Gastrocnemius medialis (tissue), 4 donors: Measurements from ENCODE around the gene LHX3. TPM values are rescaled to one million over a fixed set of nuclear protein-coding genes. Genes with fewer than 3 reads are reported as not detected.

Experiments used
- ATAC-seq, 2 donors: fragments of 150-250 bp; one replicate each; pipeline ENCODE4 v1.9.1; 2016
- DNase-seq, 2 donors: peaks; one replicate each; pipeline ENCODE4 v3.0.0-alpha.2; 2019
- H3K27ac ChIP-seq, 4 donors: fragments of 200-600 bp; sonication (generic); 1 replicate in 1 of 4; 2 replicates in 3 of 4; pipeline ENCODE4 v1.5.1; 2016 to 2018; ENCODE audit warnings: mild to moderate bottlenecking in 2 of 4, moderate library complexity in 1 of 4
- H3K27me3 ChIP-seq, 3 donors: fragments of 200-600 bp; sonication (generic) in 2 of 3; 1 replicate in 1 of 3; 2 replicates in 2 of 3; pipeline versions ENCODE4 v1.5.1 to v1.6.0; 2016 to 2019; ENCODE audit warnings: mild to moderate bottlenecking in 1 of 3, moderate library complexity in 1 of 3
- H3K36me3 ChIP-seq, 2 donors: fragments of 200-600 bp; sonication (generic) in 1 of 2; one replicate each; pipeline ENCODE4 v1.5.1; 2017 to 2018
- H3K4me1 ChIP-seq, 2 donors: fragments of 200-600 bp; sonication (generic) in 1 of 2; one replicate each; pipeline ENCODE4 v1.5.1; 2016 to 2017; ENCODE audit warnings: mild to moderate bottlenecking in 2 of 2
- H3K4me3 ChIP-seq, 4 donors: fragments of 200-600 bp; sonication (generic) in 3 of 4; 1 replicate in 1 of 4; 2 replicates in 3 of 4; pipeline ENCODE4 v1.5.1; 2016 to 2019; ENCODE audit warnings: mild to moderate bottlenecking in 2 of 4
- H3K9me3 ChIP-seq, 3 donors: fragments of 200-600 bp; sonication (generic) in 2 of 3; 1 replicate in 1 of 3; 2 replicates in 2 of 3; pipeline ENCODE4 v1.5.1; 2016 to 2019
- POLR2A ChIP-seq, 2 donors: fragments of 450-650 bp; IDR thresholded peaks; one replicate each; pipeline ENCODE4 v1.6.1; 2017; ENCODE audit warnings: antibody characterized with exemption in 2 of 2, mild to moderate bottlenecking in 2 of 2, moderate library complexity in 2 of 2
- in situ Hi-C, 4 donors: fragments of 200-750 bp; cut with MboI; loops; one replicate each; pipeline versions ENCODE4 v1.15.0 to v1.8.0; 2017; ENCODE audit warnings: low sequenced_read_pairs in 4 of 4
- intact Hi-C: fragments of 100-400 bp; cut with DNase I; formaldehyde crosslinking; loops from one replicate; pipeline ENCODE4 v1.15.1; 2023; ENCODE audit warnings: low total_unique reads
- total RNA-seq, 4 donors: library from RNA; depleted of rRNA; stranded (reverse); fragments of >200 nt; gene quantifications; one replicate each; pipeline versions ENCODE4 v1.1.0 to v1.2.3, GENCODE V29; 2016
- TF ChIP-seq, protein P1 (sequence below), 5 experiments: fragments of 450-650 bp in 3 of 5; fragments of 200-600 bp in 2 of 5; sonication (generic) in 2 of 5; IDR thresholded peaks in 4 of 5; conservative IDR thresholded peaks in 1 of 5; 1 replicate in 4 of 5; 2 replicates in 1 of 5; pipeline ENCODE4 v1.5.1; 2016 to 2019; ENCODE audit warnings: antibody characterized with exemption in 5 of 5, mild to moderate bottlenecking in 3 of 5, moderate library complexity in 3 of 5

Gene LHX3
- total RNA-seq, 4 donors from 2014 or later: not detected

GRCh38 chr9:136223871-136224640 is 19.1 kb upstream of the LHX3 start:
- no peak for TF ChIP-seq POLR2A (IDR thresholded peaks at IDR 0.05)
- TF ChIP-seq, protein P1, sequence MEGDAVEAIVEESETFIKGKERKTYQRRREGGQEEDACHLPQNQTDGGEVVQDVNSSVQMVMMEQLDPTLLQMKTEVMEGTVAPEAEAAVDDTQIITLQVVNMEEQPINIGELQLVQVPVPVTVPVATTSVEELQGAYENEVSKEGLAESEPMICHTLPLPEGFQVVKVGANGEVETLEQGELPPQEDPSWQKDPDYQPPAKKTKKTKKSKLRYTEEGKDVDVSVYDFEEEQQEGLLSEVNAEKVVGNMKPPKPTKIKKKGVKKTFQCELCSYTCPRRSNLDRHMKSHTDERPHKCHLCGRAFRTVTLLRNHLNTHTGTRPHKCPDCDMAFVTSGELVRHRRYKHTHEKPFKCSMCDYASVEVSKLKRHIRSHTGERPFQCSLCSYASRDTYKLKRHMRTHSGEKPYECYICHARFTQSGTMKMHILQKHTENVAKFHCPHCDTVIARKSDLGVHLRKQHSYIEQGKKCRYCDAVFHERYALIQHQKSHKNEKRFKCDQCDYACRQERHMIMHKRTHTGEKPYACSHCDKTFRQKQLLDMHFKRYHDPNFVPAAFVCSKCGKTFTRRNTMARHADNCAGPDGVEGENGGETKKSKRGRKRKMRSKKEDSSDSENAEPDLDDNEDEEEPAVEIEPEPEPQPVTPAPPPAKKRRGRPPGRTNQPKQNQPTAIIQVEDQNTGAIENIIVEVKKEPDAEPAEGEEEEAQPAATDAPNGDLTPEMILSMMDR (IDR thresholded peaks at IDR 0.05 in 4 of 5, conservative IDR thresholded peaks at IDR 0.05 in 1 of 5): no peak
- no peaks in the 10 kb centered on the region for H3K27me3 ChIP-seq
- in situ Hi-C loops: no loop called here
- no peak for ATAC-seq
- H3K4me1 ChIP-seq: no peaks in the 10 kb centered on the region
- H3K4me3 ChIP-seq: no peak overlapping the region
- no peak overlapping the region for H3K27ac ChIP-seq
- no peaks in the 10 kb centered on the region for H3K9me3 ChIP-seq
- no peak for DNase-seq
- H3K36me3 ChIP-seq: peaks cover 0 to 28% of the 10 kb centered on the region in 2 donors
- intact Hi-C loops: no loop called here

GRCh38 chr9:136222906-136223285 is 18.0 kb upstream of the LHX3 start:
- intact Hi-C loops: no loop called here
- ATAC-seq (no peak), DNase-seq (no peak)
- Histone ChIP-seq H3K27me3 (no peaks in the 10 kb centered on the region), H3K36me3 (peaks cover 0 to 39% of the 10 kb centered on the region in 2 donors), H3K9me3 (no peaks in the 10 kb centered on the region), H3K27ac (no peak overlapping the region), H3K4me3 (no peak overlapping the region), H3K4me1 (no peaks in the 10 kb centered on the region)
- in situ Hi-C loops: no loop called here
- TF ChIP-seq POLR2A (IDR thresholded peaks at IDR 0.05): no peak
- TF ChIP-seq, protein P1 (IDR thresholded peaks at IDR 0.05 in 4 of 5, conservative IDR thresholded peaks at IDR 0.05 in 1 of 5): no peak

- no peaks in the 10 kb centered on the region for H3K27me3 ChIP-seq
- no peak overlapping the region for H3K4me3 ChIP-seq
- DNase-seq (no peak), ATAC-seq (no peak)
- TF ChIP-seq, protein P1 (IDR thresholded peaks at IDR 0.05 in 4 of 5, conservative IDR thresholded peaks at IDR 0.05 in 1 of 5): no peak
- no peak for TF ChIP-seq POLR2A (IDR thresholded peaks at IDR 0.05)
- in situ Hi-C loops (no loop called here), intact Hi-C loops (no loop called here)
- H3K9me3 ChIP-seq: no peaks in the 10 kb centered on the region
- H3K36me3 ChIP-seq: peaks cover 0 to 39% of the 10 kb centered on the region in 2 donors
- no peaks in the 10 kb centered on the region for H3K4me1 ChIP-seq
- no peak overlapping the region for H3K27ac ChIP-seq
These were observed 17.4 kb upstream of the LHX3 start for GRCh38 chr9:136222166-136222905.

GRCh38 chr9:136220017-136220729 is 15.2 kb upstream of the LHX3 start:
- no peak overlapping the region for H3K4me3 ChIP-seq
- intact Hi-C loops: no loop called here
- no peaks in the 10 kb centered on the region for H3K9me3 ChIP-seq
- H3K36me3 ChIP-seq: peaks cover 0 to 52% of the 10 kb centered on the region in 2 donors
- no peaks in the 10 kb centered on the region for H3K4me1 ChIP-seq
- DNase-seq (no peak), ATAC-seq (no peak)
- H3K27ac ChIP-seq: no peak overlapping the region
- TF ChIP-seq, protein P1 (IDR thresholded peaks at IDR 0.05 in 4 of 5, conservative IDR thresholded peaks at IDR 0.05 in 1 of 5): no peak
- TF ChIP-seq POLR2A (IDR thresholded peaks at IDR 0.05): no peak
- in situ Hi-C loops: no loop called here
- no peaks in the 10 kb centered on the region for H3K27me3 ChIP-seq
